NCI-H526 treated with DMSO at 0.1 percent for 48 hours (cell line): ENCODE results near the gene COL18A1.
"Not testable (repeated sequence)": the region's sequence is repeated elsewhere in the genome, so short reads cannot be mapped to it uniquely, and the experiment has no call there.

ENCODE experiments used
- DNase-seq: peaks from one replicate; lab custom pipeline; 2025; lab: John Stamatoyannopoulos, UW

The COL18A1 gene

GRCh38 chr21:45494851-45495680 is 90.1 kb downstream of the COL18A1 start:
- DNase-seq = no peak

GRCh38 chr21:45496151-45496967 is 91.4 kb downstream of the COL18A1 start:
- DNase-seq = no peak

- DNase-seq = no peak
These were observed 92.2 kb downstream of the COL18A1 start for GRCh38 chr21:45496968-45497845.

- DNase-seq = no peak
These were observed 93.1 kb downstream of the COL18A1 start for GRCh38 chr21:45497846-45498645.

GRCh38 chr21:45498646-45499000 is 93.7 kb downstream of the COL18A1 start:
- DNase-seq = no peak

GRCh38 chr21:45499201-45499750 is 94.3 kb downstream of the COL18A1 start:
- DNase-seq = no peak

- DNase-seq = no peak
These were observed 95.1 kb downstream of the COL18A1 start for GRCh38 chr21:45499970-45500577.

GRCh38 chr21:45501081-45502005 is 96.4 kb downstream of the COL18A1 start:
- DNase-seq = not testable (repeated sequence)

GRCh38 chr21:45502006-45502345 is 97.0 kb downstream of the COL18A1 start:
- no peak for DNase-seq

- DNase-seq = no peak
These were observed 97.6 kb downstream of the COL18A1 start for GRCh38 chr21:45502600-45502999.

- DNase-seq = not testable (repeated sequence)
These were observed 98.3 kb downstream of the COL18A1 start for GRCh38 chr21:45503226-45503625.

- DNase-seq = no peak
These were observed 99.1 kb downstream of the COL18A1 start for GRCh38 chr21:45504021-45504515.

- DNase-seq = no peak
These were observed 99.8 kb downstream of the COL18A1 start for GRCh38 chr21:45504516-45505415.

- no peak for DNase-seq
These were observed 100.6 kb downstream of the COL18A1 start for GRCh38 chr21:45505416-45506021.

- DNase-seq = no peak
These were observed 101.4 kb downstream of the COL18A1 start for GRCh38 chr21:45506241-45506817.

GRCh38 chr21:45506836-45507522 is 102.0 kb downstream of the COL18A1 start:
- DNase-seq = no peak

- no peak for DNase-seq
These were observed 102.5 kb downstream of the COL18A1 start for GRCh38 chr21:45507523-45507875.
